ENCODE results near the gene PLA2G7.

GRCh38 chr6:46730921-46731461 lies 4.2 kb downstream of the PLA2G7 start:
- TF ChIP-seq, protein P1, sequence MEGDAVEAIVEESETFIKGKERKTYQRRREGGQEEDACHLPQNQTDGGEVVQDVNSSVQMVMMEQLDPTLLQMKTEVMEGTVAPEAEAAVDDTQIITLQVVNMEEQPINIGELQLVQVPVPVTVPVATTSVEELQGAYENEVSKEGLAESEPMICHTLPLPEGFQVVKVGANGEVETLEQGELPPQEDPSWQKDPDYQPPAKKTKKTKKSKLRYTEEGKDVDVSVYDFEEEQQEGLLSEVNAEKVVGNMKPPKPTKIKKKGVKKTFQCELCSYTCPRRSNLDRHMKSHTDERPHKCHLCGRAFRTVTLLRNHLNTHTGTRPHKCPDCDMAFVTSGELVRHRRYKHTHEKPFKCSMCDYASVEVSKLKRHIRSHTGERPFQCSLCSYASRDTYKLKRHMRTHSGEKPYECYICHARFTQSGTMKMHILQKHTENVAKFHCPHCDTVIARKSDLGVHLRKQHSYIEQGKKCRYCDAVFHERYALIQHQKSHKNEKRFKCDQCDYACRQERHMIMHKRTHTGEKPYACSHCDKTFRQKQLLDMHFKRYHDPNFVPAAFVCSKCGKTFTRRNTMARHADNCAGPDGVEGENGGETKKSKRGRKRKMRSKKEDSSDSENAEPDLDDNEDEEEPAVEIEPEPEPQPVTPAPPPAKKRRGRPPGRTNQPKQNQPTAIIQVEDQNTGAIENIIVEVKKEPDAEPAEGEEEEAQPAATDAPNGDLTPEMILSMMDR (IDR thresholded peaks at IDR 0.05; ENCODE audit: borderline replicate concordance, extremely low read depth, low read length, poor library complexity, severe bottlenecking): no peak
- no peak for TF ChIP-seq EZH2 (IDR thresholded peaks at IDR 0.05; ENCODE audit: borderline replicate concordance, low read depth, low read length, severe bottlenecking)
